ENCODE data around the gene CDC42BPB. TPM values are rescaled to one million over a fixed set of nuclear protein-coding genes. Genes with fewer than 3 reads are reported as not detected.
A peak's percentile ranks its signal among the peaks of the same experiment; 100 is the strongest.

CDC42BPB gene
- total and polyA plus RNA-seq, 8 donors = 73.4 to 91.4 (median 79.5) TPM

DNA sequence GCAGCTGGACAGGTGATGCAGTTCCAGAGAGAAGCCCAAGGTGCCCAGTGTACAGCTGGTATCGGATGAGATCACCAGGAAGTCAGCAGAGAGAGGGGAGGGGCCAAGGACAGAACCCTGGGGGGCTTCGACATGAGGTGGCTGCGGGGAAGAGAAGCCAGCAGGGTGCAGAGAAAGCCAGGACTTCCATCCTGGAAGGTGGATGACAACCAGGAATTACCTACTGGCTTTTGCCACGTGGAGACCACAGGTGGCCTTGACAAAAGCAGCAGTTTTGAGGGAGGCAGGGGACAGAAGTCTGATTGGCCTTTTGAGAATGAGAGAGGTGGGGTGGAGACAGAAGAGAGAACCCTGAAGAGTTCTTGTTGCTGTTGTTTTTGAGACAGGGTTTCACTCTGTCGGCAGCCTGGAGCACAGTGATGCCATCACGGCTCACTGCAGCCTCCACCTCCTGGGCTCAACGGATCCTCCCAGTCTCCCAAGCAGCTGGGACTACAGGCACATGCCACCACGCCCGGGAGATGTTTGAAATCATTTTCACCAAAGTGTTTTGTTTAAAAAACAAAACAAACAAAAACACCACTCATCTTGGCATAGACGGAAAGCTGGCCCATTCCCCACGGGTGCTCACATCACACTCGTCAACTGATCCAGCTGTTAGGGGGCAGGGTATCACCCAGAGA is 35.2 kb downstream of the CDC42BPB start:
- peaks cover 4 to 50% of the 10 kb centered on the region in 2 donors for H3K4me1 ChIP-seq
- peak overlapping the region in 1 of 2 donors; percentile 16 for H3K27ac ChIP-seq

DNA sequence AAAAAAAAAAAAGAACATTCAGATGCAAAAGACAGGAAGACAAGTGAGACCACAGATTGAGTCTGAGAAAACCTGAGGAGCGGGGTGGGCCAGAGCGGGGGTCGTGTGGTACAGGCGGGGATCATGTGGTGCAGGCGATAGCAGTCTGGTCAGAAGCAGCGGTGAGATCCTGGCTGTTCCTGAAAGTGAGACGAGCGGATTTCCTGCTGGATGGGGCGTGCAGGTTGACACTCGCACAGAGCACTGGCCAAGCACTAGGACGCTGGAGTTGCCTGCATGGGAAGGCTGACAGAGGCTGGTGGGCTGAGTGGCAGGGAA is 35.7 kb downstream of the CDC42BPB start:
- ATAC-seq = no peak
- peak in 1 of 4 donors; percentile 16 for DNase-seq
- Histone ChIP-seq H3K9me3 (no peaks in the 10 kb centered on the region), H3K27me3 (no peaks in the 10 kb centered on the region), H3K4me1 (peaks cover 4 to 50% of the 10 kb centered on the region in 2 donors), H3K36me3 (no peaks in the 10 kb centered on the region), H3K27ac (peak overlapping the region in 1 of 2 donors; percentile 16), H3K4me3 (no peak overlapping the region)
- TF ChIP-seq, protein P1, sequence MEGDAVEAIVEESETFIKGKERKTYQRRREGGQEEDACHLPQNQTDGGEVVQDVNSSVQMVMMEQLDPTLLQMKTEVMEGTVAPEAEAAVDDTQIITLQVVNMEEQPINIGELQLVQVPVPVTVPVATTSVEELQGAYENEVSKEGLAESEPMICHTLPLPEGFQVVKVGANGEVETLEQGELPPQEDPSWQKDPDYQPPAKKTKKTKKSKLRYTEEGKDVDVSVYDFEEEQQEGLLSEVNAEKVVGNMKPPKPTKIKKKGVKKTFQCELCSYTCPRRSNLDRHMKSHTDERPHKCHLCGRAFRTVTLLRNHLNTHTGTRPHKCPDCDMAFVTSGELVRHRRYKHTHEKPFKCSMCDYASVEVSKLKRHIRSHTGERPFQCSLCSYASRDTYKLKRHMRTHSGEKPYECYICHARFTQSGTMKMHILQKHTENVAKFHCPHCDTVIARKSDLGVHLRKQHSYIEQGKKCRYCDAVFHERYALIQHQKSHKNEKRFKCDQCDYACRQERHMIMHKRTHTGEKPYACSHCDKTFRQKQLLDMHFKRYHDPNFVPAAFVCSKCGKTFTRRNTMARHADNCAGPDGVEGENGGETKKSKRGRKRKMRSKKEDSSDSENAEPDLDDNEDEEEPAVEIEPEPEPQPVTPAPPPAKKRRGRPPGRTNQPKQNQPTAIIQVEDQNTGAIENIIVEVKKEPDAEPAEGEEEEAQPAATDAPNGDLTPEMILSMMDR (IDR thresholded peaks at IDR 0.05) = no peak
- intact Hi-C loops (cut with DNase I) = no loop called here

More for the DNA sequence above, 35.2 kb downstream of the CDC42BPB start:
- ATAC-seq = no peak
- H3K27me3 ChIP-seq = no peaks in the 10 kb centered on the region
- intact Hi-C loops (cut with DNase I) = no loop called here
- TF ChIP-seq, protein P1 (IDR thresholded peaks at IDR 0.05) = no peak
- DNase-seq = no peak
- H3K9me3 ChIP-seq = no peaks in the 10 kb centered on the region
- H3K4me3 ChIP-seq = no peak overlapping the region
- no peaks in the 10 kb centered on the region for H3K36me3 ChIP-seq

DNA sequence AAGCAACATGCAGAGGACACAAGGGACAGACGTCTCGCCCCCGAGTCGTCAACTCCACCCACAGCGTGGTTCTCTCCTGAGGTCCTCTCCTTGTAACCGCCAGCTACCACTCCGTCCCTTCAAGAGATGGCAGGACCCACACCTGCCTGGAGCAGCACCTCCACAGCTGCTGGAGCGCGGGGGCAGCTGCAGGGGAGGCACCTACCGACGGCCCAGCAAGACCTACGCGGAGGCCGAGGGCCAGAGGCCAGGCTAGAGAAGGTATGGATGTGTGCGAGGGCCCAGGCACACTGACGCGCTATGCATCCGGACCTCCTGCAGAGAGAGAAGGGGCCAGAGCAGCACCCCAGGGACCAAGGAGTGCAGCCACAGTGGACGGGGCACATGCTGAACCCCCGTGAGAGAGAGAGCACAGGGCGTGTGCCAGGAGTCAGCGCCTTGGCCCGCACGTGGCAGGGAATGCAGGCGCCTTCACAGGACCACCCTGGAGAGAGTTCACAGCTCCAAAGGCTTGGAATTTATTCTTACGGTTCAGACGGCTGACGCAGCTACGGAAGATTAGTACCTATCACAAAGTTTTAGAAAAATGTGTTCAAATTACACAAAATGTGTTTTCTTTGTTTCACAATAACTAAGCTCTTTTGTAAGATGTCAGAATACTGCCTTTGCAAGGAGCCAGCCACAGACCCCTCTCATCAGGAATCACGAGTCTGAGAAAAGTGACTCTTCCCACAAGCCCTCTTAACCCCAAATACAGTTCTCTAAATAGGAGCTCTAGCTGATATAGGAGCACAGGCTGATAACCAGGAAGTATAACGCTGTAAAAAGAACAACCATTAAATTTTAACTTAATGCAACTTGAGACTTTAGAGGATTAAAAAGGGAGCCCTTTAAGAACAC is 36.8 kb downstream of the CDC42BPB start:
- TF ChIP-seq, protein P1 (IDR thresholded peaks at IDR 0.05) = no peak
- H3K27ac ChIP-seq = peak overlapping the region in 1 of 2 donors; percentile 5
- peaks cover 4 to 57% of the 10 kb centered on the region in 2 donors for H3K4me1 ChIP-seq
- H3K27me3 ChIP-seq = no peaks in the 10 kb centered on the region
- H3K4me3 ChIP-seq = no peak overlapping the region
- H3K36me3 ChIP-seq = no peaks in the 10 kb centered on the region
- H3K9me3 ChIP-seq = no peaks in the 10 kb centered on the region
- DNase-seq = peak in 1 of 4 donors; percentile 21
- intact Hi-C loops (cut with DNase I) = no loop called here
- ATAC-seq = peak; percentile 10

DNA sequence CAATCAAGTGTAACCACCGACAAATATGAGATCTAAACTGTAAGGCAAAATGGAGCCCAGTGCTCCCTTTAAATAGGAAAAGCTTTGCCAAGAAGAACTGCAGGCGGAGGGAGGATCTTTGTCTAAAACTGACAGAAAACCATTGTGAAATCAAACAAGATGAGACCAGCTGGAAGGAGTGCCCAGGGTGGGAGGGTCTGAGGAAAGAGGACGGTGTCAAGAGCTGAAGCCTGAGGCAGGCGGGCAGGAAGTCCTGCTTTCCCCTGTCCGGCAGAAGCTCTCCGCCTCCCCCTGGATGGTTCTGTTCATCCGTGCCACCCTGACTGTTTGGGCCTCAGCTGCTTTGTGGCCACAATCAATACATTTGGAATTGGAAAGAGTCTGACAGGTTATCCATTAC is 37.5 kb downstream of the CDC42BPB start:
- intact Hi-C loops (cut with DNase I) = no loop called here
- ATAC-seq = peak; percentile 54

More for the DNA sequence above, 37.5 kb downstream of the CDC42BPB start:
- TF ChIP-seq, protein P1 (IDR thresholded peaks at IDR 0.05) = no peak
- Histone ChIP-seq H3K4me3 (no peak overlapping the region), H3K27me3 (no peaks in the 10 kb centered on the region), H3K27ac (peak overlapping the region in 1 of 2 donors; percentile 5), H3K4me1 (peaks cover 4 to 63% of the 10 kb centered on the region in 2 donors), H3K9me3 (no peaks in the 10 kb centered on the region), H3K36me3 (no peaks in the 10 kb centered on the region)
- DNase-seq = peak in 2 of 4 donors; percentile 51 to 81

Measured in left lung (tissue), 10 donors.